Small intestine (tissue), 7 donors: Measurements from ENCODE around the gene VSIG8. TPM values are rescaled to one million over a fixed set of nuclear protein-coding genes. Genes with fewer than 3 reads are reported as not detected.

ENCODE experiments used
- DNase-seq, 2 donors: peaks; one replicate each; pipeline versions ENCODE4 v3.0.0 to v3.0.0-alpha.2; 2013
- FAIRE-seq: peaks from 2 replicates; lab custom pipeline; 2012; peaks lifted over from hg19 to GRCh38; lab: Jason Lieb, UNC
- H3K27ac ChIP-seq, 3 donors: one replicate each; pipeline ENCODE4 v1.5.1; 2013; ENCODE audit warnings: low read length in 2 of 3, mild to moderate bottlenecking in 2 of 3, control low read depth in 1 of 3, inconsistent platforms in 1 of 3, low read depth in 1 of 3, moderate library complexity in 1 of 3
- H3K27me3 ChIP-seq, 3 donors: one replicate each; pipeline ENCODE4 v1.6.1; 2013; ENCODE audit warnings: low read length in 3 of 3, inconsistent platforms in 1 of 3; ENCODE audit not compliant: control insufficient read depth in 3 of 3, insufficient read depth in 3 of 3
- H3K36me3 ChIP-seq, 3 donors: one replicate each; pipeline ENCODE4 v1.6.1; 2013; ENCODE audit warnings: low read length in 3 of 3, inconsistent platforms in 1 of 3, low read depth in 1 of 3, mild to moderate bottlenecking in 1 of 3, moderate library complexity in 1 of 3; ENCODE audit not compliant: control insufficient read depth in 3 of 3, insufficient read depth in 2 of 3
- H3K4me1 ChIP-seq, 3 donors: one replicate each; pipeline ENCODE4 v1.6.1; 2013; ENCODE audit warnings: low read length in 2 of 3, inconsistent platforms in 1 of 3, low read depth in 1 of 3, mild to moderate bottlenecking in 1 of 3, moderate library complexity in 1 of 3; ENCODE audit not compliant: control insufficient read depth in 3 of 3, insufficient read depth in 2 of 3
- H3K4me3 ChIP-seq, 3 donors: one replicate each; pipeline ENCODE4 v1.5.1; 2013; ENCODE audit warnings: low read length in 3 of 3, control low read depth in 1 of 3, inconsistent platforms in 1 of 3, low read depth in 1 of 3, mild to moderate bottlenecking in 1 of 3, moderate library complexity in 1 of 3
- H3K9me3 ChIP-seq, 2 donors: one replicate each; pipeline ENCODE4 v1.6.1; 2013; ENCODE audit warnings: low read depth in 1 of 2, low read length in 1 of 2; ENCODE audit not compliant: control insufficient read depth in 2 of 2, insufficient read depth in 1 of 2
- WGBS, 3 donors: extraction: QIAGEN DNeasy Blood & Tissue Kit; methylation state at CpG; one replicate each; pipeline ENCODE4 v1.1.7; 2013; 5-methylcytosine and 5-hydroxymethylcytosine counted together
- polyA plus RNA-seq, 4 donors: library from polyadenylated mRNA; stranded (reverse) in 3 of 4; unstranded in 1 of 4; fragments of 200-250 nt in 3 of 4; fragments of 120-200 nt in 1 of 4; gene quantifications; one replicate each; pipeline versions ENCODE4 v1.2.1 to v1.2.3, GENCODE V29; 2013
- donor health status: healthy with polysubstance abuse.
- donor health status: control.
- donor health status: control.
- donor health status: Bipolar disorder and iron deficiency.
- donor health status: healthy.

The VSIG8 gene
- polyA plus RNA-seq, 4 donors = 0.09 to 0.19 TPM; not detected in 2

- H3K4me1 ChIP-seq = peaks cover 0 to 3% (median 0%) of the 10 kb centered on the region in 3 donors
- H3K36me3 ChIP-seq = no peaks in the 10 kb centered on the region
- DNase-seq (peak; percentile 79 to 84), FAIRE-seq (no peak)
- WGBS, 3 donors = 44 to 69% (median 60%) methylated on average over 11 of the region's 11 CpGs
- no peaks in the 10 kb centered on the region for H3K9me3 ChIP-seq
- no peak overlapping the region for H3K4me3 ChIP-seq
- peaks cover 0 to 3% (median 2%) of the 10 kb centered on the region in 3 donors for H3K27me3 ChIP-seq
- H3K27ac ChIP-seq = no peak overlapping the region
These were observed 45.0 kb downstream of the VSIG8 start for GRCh38 chr1:159817276-159818041.

GRCh38 chr1:159815926-159816325, 46.5 kb downstream of the VSIG8 start:
- 88 to 96% (median 90%) methylated on average over 8 of the region's 8 CpGs for WGBS, 3 donors
- FAIRE-seq = no peak
- Histone ChIP-seq H3K4me1 (peaks cover 0 to 3% (median 0%) of the 10 kb centered on the region in 3 donors), H3K4me3 (no peak overlapping the region), H3K27ac (no peak overlapping the region), H3K9me3 (no peaks in the 10 kb centered on the region), H3K36me3 (no peaks in the 10 kb centered on the region), H3K27me3 (peaks cover 0 to 2% (median 2%) of the 10 kb centered on the region in 3 donors)
- DNase-seq = no peak

GRCh38 chr1:159804924-159805323, 57.5 kb downstream of the VSIG8 start:
- Histone ChIP-seq H3K4me3 (no peak overlapping the region), H3K4me1 (no peaks in the 10 kb centered on the region), H3K36me3 (no peaks in the 10 kb centered on the region), H3K27ac (no peak overlapping the region), H3K9me3 (no peaks in the 10 kb centered on the region), H3K27me3 (peaks cover 0 to 2% (median 0%) of the 10 kb centered on the region in 3 donors)
- DNase-seq (no peak), FAIRE-seq (no peak)
- 37 to 50% (median 44%) methylated on average over 2 of the region's 2 CpGs for WGBS, 3 donors

Other genes with a start within 250 kb of the VSIG8 start
- gene CRP, start 148.1 kb downstream of the VSIG8 start, polyA plus RNA-seq = under 1 TPM in 1 of 4 donors, not detected in 3; 0.21 TPM
- 100 to 1,000 TPM in 1 of 4 donors, 10 to 100 TPM in 3; 39.2 to 128 (median 85.4) TPM for gene DUSP23, start 81.7 kb downstream of the VSIG8 start, polyA plus RNA-seq
- gene FCRL6, start 60.3 kb downstream of the VSIG8 start, polyA plus RNA-seq = under 1 TPM in 3 of 4 donors, not detected in 1; 0.32 to 0.81 (median 0.40) TPM
- 1 to 10 TPM in 3 of 4 donors, under 1 TPM in 1; 0.89 to 4.6 (median 4.2) TPM for gene SLAMF8, start 35.8 kb downstream of the VSIG8 start, polyA plus RNA-seq
- gene CFAP45, start 37.5 kb upstream of the VSIG8 start, polyA plus RNA-seq = 1 to 10 TPM in 1 of 4 donors, under 1 TPM in 2, not detected in 1; 0.35 to 1.1 (median 0.36) TPM
- 100 to 1,000 TPM; 244 to 472 (median 400) TPM for gene TAGLN2, start 62.9 kb upstream of the VSIG8 start, polyA plus RNA-seq
- 10 to 100 TPM in 3 of 4 donors, 1 to 10 TPM in 1; 3.1 to 84.2 (median 26.4) TPM for gene IGSF9, start 83.0 kb upstream of the VSIG8 start, polyA plus RNA-seq
- under 1 TPM in 1 of 4 donors, not detected in 3; 0.12 TPM for gene SLAMF9, start 91.6 kb upstream of the VSIG8 start, polyA plus RNA-seq
- 10 to 100 TPM in 1 of 4 donors, 1 to 10 TPM in 3; 1.1 to 16.2 (median 2.7) TPM for gene PIGM, start 169.3 kb upstream of the VSIG8 start, polyA plus RNA-seq
- gene KCNJ10, start 207.5 kb upstream of the VSIG8 start, polyA plus RNA-seq = under 1 TPM in 2 of 4 donors, not detected in 2; 0.25 to 0.47 TPM
- under 1 TPM in 2 of 4 donors, not detected in 2; 0.04 to 0.19 TPM for gene KCNJ9, start 218.9 kb upstream of the VSIG8 start, polyA plus RNA-seq
- gene IGSF8, start 236.0 kb upstream of the VSIG8 start, polyA plus RNA-seq = 10 to 100 TPM; 11.0 to 34.5 (median 21.5) TPM